ENCODE results near the gene NPIPB2. TPM values are rescaled to one million over a fixed set of nuclear protein-coding genes. Genes with fewer than 3 reads are reported as not detected.

NPIPB2 gene
- total and polyA plus RNA-seq, 2 of the 8 experiments (the other 6 are each of a cell fraction or from before 2014, with no cell fraction given), result 7.5 to 8.3 TPM

GRCh38 chr16:11967195-11967911 lies 25.5 kb upstream of the NPIPB2 start (continued):
- no peak for TF ChIP-seq CHD7 (IDR thresholded peaks at IDR 0.05; ENCODE audit: insufficient replicate concordance, low read length)
- no peak for TF ChIP-seq SAP30 (IDR thresholded peaks at IDR 0.05; ENCODE audit: insufficient read depth, insufficient replicate concordance, low read length)
- no peak for TF ChIP-seq RBBP5 (IDR thresholded peaks at IDR 0.05; ENCODE audit: borderline replicate concordance, low read depth, low read length)
- TF ChIP-seq EZH2 (IDR thresholded peaks at IDR 0.05; ENCODE audit: low read depth, low read length, severe bottlenecking), result no peak
- TF ChIP-seq POU5F1 (IDR thresholded peaks at IDR 0.05; ENCODE audit: low read depth, low read length), result no peak
- TF ChIP-seq CTBP2 (IDR thresholded peaks at IDR 0.05; ENCODE audit: borderline replicate concordance, insufficient read depth, insufficient read length, low read length), result no peak
- no peak for TF ChIP-seq SP4 (IDR thresholded peaks at IDR 0.05; ENCODE audit: low read length)
- TF ChIP-seq CHD1 (IDR thresholded peaks at IDR 0.05; ENCODE audit: low read depth, low read length), result no peak
- no peak for TF ChIP-seq HDAC2 (IDR thresholded peaks at IDR 0.05; ENCODE audit: borderline replicate concordance in 1 of 2, low read depth in 2 of 2, low read length in 2 of 2)
- TF ChIP-seq SIRT6 (IDR thresholded peaks at IDR 0.05; ENCODE audit: low read length), result no peak

Data from H1 (cell line).